ENCODE data around the gene SLC39A6.
"Not testable (repeated sequence)": the region's sequence is repeated elsewhere in the genome, so short reads cannot be mapped to it uniquely, and the experiment has no call there.

The SLC39A6 gene

GRCh38 chr18:36096955-36097354 is 32.2 kb downstream of the SLC39A6 start:
- DNase-seq (ENCODE audit: low read depth in 2 of 3, low spot score in 1 of 3) = no peak

- DNase-seq (ENCODE audit: low read depth in 2 of 3, low spot score in 1 of 3) = peak in 1 of 3 donors; percentile 6
These were observed 33.1 kb downstream of the SLC39A6 start for GRCh38 chr18:36095936-36096519.

GRCh38 chr18:36094431-36094830 is 34.7 kb downstream of the SLC39A6 start:
- DNase-seq (ENCODE audit: low read depth in 2 of 3, low spot score in 1 of 3) = no peak

- DNase-seq (ENCODE audit: low read depth in 2 of 3, low spot score in 1 of 3) = not testable (repeated sequence)
These were observed 37.0 kb downstream of the SLC39A6 start for GRCh38 chr18:36092116-36092515.

GRCh38 chr18:36089001-36089400 is 40.1 kb downstream of the SLC39A6 start:
- DNase-seq (ENCODE audit: low read depth in 2 of 3, low spot score in 1 of 3) = no peak

- no peak for DNase-seq (ENCODE audit: low read depth in 2 of 3, low spot score in 1 of 3)
These were observed 40.9 kb downstream of the SLC39A6 start for GRCh38 chr18:36088256-36088655.

GRCh38 chr18:36086186-36086585 is 43.0 kb downstream of the SLC39A6 start:
- DNase-seq (ENCODE audit: low read depth in 2 of 3, low spot score in 1 of 3) = no peak

GRCh38 chr18:36085195-36085594 is 43.9 kb downstream of the SLC39A6 start:
- DNase-seq (ENCODE audit: low read depth in 2 of 3, low spot score in 1 of 3) = no peak

- no peak for DNase-seq (ENCODE audit: low read depth in 2 of 3, low spot score in 1 of 3)
These were observed 45.4 kb downstream of the SLC39A6 start for GRCh38 chr18:36083729-36084128.

GRCh38 chr18:36081118-36081517 is 48.0 kb downstream of the SLC39A6 start:
- not testable (repeated sequence) for DNase-seq (ENCODE audit: low read depth in 2 of 3, low spot score in 1 of 3)

- no peak for DNase-seq (ENCODE audit: low read depth in 2 of 3, low spot score in 1 of 3)
These were observed 50.2 kb downstream of the SLC39A6 start for GRCh38 chr18:36078751-36079529.

GRCh38 chr18:36077764-36078163 is 51.4 kb downstream of the SLC39A6 start:
- DNase-seq (ENCODE audit: low read depth in 2 of 3, low spot score in 1 of 3) = not testable (repeated sequence)

- DNase-seq (ENCODE audit: low read depth in 2 of 3, low spot score in 1 of 3) = no peak
These were observed 53.1 kb downstream of the SLC39A6 start for GRCh38 chr18:36075862-36076587.

GRCh38 chr18:36074435-36074834 is 54.7 kb downstream of the SLC39A6 start:
- DNase-seq (ENCODE audit: low read depth in 2 of 3, low spot score in 1 of 3) = no peak

GRCh38 chr18:36073676-36074075 is 55.5 kb downstream of the SLC39A6 start:
- DNase-seq (ENCODE audit: low read depth in 2 of 3, low spot score in 1 of 3) = no peak

- DNase-seq (ENCODE audit: low read depth in 2 of 3, low spot score in 1 of 3) = not testable (repeated sequence)
These were observed 56.7 kb downstream of the SLC39A6 start for GRCh38 chr18:36072406-36072805.

- peak; percentile 94 to 98 (median 97) for DNase-seq (ENCODE audit: low read depth in 2 of 3, low spot score in 1 of 3)
These were observed 61.8 kb downstream of the SLC39A6 start, which contains the start of gene RPRD1A for GRCh38 chr18:36067055-36067957. TSS of gene RPRD1A (minus strand) at chr18:36067559. CDS start at chr18:36067404, 155 bp downstream.

- no peak for DNase-seq (ENCODE audit: low read depth in 2 of 3, low spot score in 1 of 3)
These were observed 62.5 kb downstream of the SLC39A6 start for GRCh38 chr18:36066686-36067054.

GRCh38 chr18:36066001-36066400 is 63.1 kb downstream of the SLC39A6 start:
- DNase-seq (ENCODE audit: low read depth in 2 of 3, low spot score in 1 of 3) = no peak

- DNase-seq (ENCODE audit: low read depth in 2 of 3, low spot score in 1 of 3) = not testable (repeated sequence)
These were observed 64.4 kb downstream of the SLC39A6 start for GRCh38 chr18:36064809-36065079.
